Tibial artery (tissue), 4 donors: ENCODE results near the gene ZBED2.

Source experiments
- DNase-seq, 2 donors: peaks; one replicate each; pipeline ENCODE4 v3.0.0-alpha.2; 2019
- H3K27ac ChIP-seq, 2 donors: fragments of 200-600 bp; sonication (generic) in 1 of 2; 1 replicate in 1 of 2; 2 replicates in 1 of 2; pipeline ENCODE4 v1.5.1; 2018 to 2019; ENCODE audit warnings: mild to moderate bottlenecking in 1 of 2
- H3K27me3 ChIP-seq, 2 donors: fragments of 200-600 bp; sonication (generic) in 1 of 2; one replicate each; pipeline versions ENCODE4 v1.5.1 to v1.6.0; 2016 to 2019
- H3K36me3 ChIP-seq, 3 donors: fragments of 200-600 bp; sonication (generic) in 2 of 3; one replicate each; pipeline ENCODE4 v1.5.1; 2016 to 2019; ENCODE audit warnings: mild to moderate bottlenecking in 2 of 3
- H3K4me1 ChIP-seq, 4 donors: fragments of 200-600 bp; sonication (generic) in 2 of 4; 1 replicate in 3 of 4; 2 replicates in 1 of 4; pipeline ENCODE4 v1.5.1; 2016 to 2019
- H3K4me3 ChIP-seq, 2 donors: fragments of 200-600 bp; sonication (generic) in 1 of 2; 1 replicate in 1 of 2; 2 replicates in 1 of 2; pipeline ENCODE4 v1.5.1; 2018 to 2019; ENCODE audit warnings: mild to moderate bottlenecking in 2 of 2
- H3K9me3 ChIP-seq, 3 donors: fragments of 200-600 bp; sonication (generic) in 1 of 3; one replicate each; pipeline ENCODE4 v1.5.1; 2016 to 2019
- CTCF ChIP-seq, 2 experiments: fragments of 200-600 bp in 1 of 2; fragments of 450-650 bp in 1 of 2; IDR thresholded peaks; one replicate each; pipeline ENCODE4 v1.5.1; 2017 to 2019; ENCODE audit warnings: antibody characterized with exemption in 2 of 2, mild to moderate bottlenecking in 1 of 2, moderate library complexity in 1 of 2
- intact Hi-C: fragments of 100-400 bp; cut with DNase I; formaldehyde crosslinking; loops from one replicate; pipeline ENCODE4 v1.15.0; 2023; ENCODE audit warnings: low total_unique reads

The ZBED2 gene

GRCh38 chr3:111609700-111610099 lies 14.6 kb upstream of the ZBED2 start:
- H3K36me3 ChIP-seq = no peaks in the 10 kb centered on the region
- no peak overlapping the region for H3K27ac ChIP-seq
- H3K9me3 ChIP-seq = no peaks in the 10 kb centered on the region
- DNase-seq = no peak
- H3K4me1 ChIP-seq = no peaks in the 10 kb centered on the region
- TF ChIP-seq CTCF (IDR thresholded peaks at IDR 0.05) = no peak
- H3K27me3 ChIP-seq = no peaks in the 10 kb centered on the region
- no peak overlapping the region for H3K4me3 ChIP-seq
- intact Hi-C loops = no loop called here

- no peaks in the 10 kb centered on the region for H3K9me3 ChIP-seq
- no peaks in the 10 kb centered on the region for H3K36me3 ChIP-seq
- no peak for DNase-seq
- H3K27me3 ChIP-seq = no peaks in the 10 kb centered on the region
- intact Hi-C loops = no loop called here
- H3K27ac ChIP-seq = no peak overlapping the region
- TF ChIP-seq CTCF (IDR thresholded peaks at IDR 0.05) = no peak
- no peaks in the 10 kb centered on the region for H3K4me1 ChIP-seq
- no peak overlapping the region for H3K4me3 ChIP-seq
These were observed 13.2 kb upstream of the ZBED2 start for GRCh38 chr3:111608383-111608782.

GRCh38 chr3:111607240-111607920 lies 12.2 kb upstream of the ZBED2 start:
- intact Hi-C loops = no loop called here
- Histone ChIP-seq H3K27ac (no peak overlapping the region), H3K27me3 (no peaks in the 10 kb centered on the region), H3K9me3 (no peaks in the 10 kb centered on the region), H3K4me1 (no peaks in the 10 kb centered on the region), H3K4me3 (no peak overlapping the region), H3K36me3 (no peaks in the 10 kb centered on the region)
- DNase-seq = no peak
- no peak for TF ChIP-seq CTCF (IDR thresholded peaks at IDR 0.05)

- no peak for TF ChIP-seq CTCF (IDR thresholded peaks at IDR 0.05)
- Histone ChIP-seq H3K4me1 (no peaks in the 10 kb centered on the region), H3K27me3 (no peaks in the 10 kb centered on the region), H3K9me3 (no peaks in the 10 kb centered on the region), H3K27ac (no peak overlapping the region), H3K4me3 (no peak overlapping the region), H3K36me3 (no peaks in the 10 kb centered on the region)
- intact Hi-C loops = no loop called here
- no peak for DNase-seq
These were observed 10.3 kb upstream of the ZBED2 start for GRCh38 chr3:111605493-111605892.

GRCh38 chr3:111605018-111605417 lies 9.9 kb upstream of the ZBED2 start:
- Histone ChIP-seq H3K9me3 (no peaks in the 10 kb centered on the region), H3K4me1 (no peaks in the 10 kb centered on the region), H3K27ac (no peak overlapping the region), H3K36me3 (no peaks in the 10 kb centered on the region), H3K27me3 (no peaks in the 10 kb centered on the region), H3K4me3 (no peak overlapping the region)
- no peak for TF ChIP-seq CTCF (IDR thresholded peaks at IDR 0.05)
- intact Hi-C loops = no loop called here
- no peak for DNase-seq

- H3K4me1 ChIP-seq = no peaks in the 10 kb centered on the region
- no peak overlapping the region for H3K27ac ChIP-seq
- TF ChIP-seq CTCF (IDR thresholded peaks at IDR 0.05) = no peak
- no peaks in the 10 kb centered on the region for H3K9me3 ChIP-seq
- H3K4me3 ChIP-seq = no peak overlapping the region
- H3K36me3 ChIP-seq = no peaks in the 10 kb centered on the region
- no peak for DNase-seq
- intact Hi-C loops = no loop called here
- no peaks in the 10 kb centered on the region for H3K27me3 ChIP-seq
These were observed 9.0 kb upstream of the ZBED2 start for GRCh38 chr3:111604119-111604518.
